Raji (cell line): ENCODE data around the gene P2RX2.

ENCODE experiments used
- POLR2A ChIP-seq: IDR thresholded peaks from 2 replicates; pipeline ENCODE4 v1.6.1; 2011; ENCODE audit warnings: low read depth, low read length, control low read depth; ENCODE audit not compliant: insufficient read depth

Gene P2RX2

GRCh38 chr12:132618683-132619043, at the start of gene P2RX2:
Gene P2RX2, plus strand, starts transcription at chr12:132618776. Its CDS starts 41 bp downstream, at chr12:132618817.
- TF ChIP-seq POLR2A = no peak

- TF ChIP-seq POLR2A = no peak
These were observed 49.6 kb upstream of the P2RX2 start for GRCh38 chr12:132568826-132569480.

- no peak for TF ChIP-seq POLR2A
These were observed 48.6 kb upstream of the P2RX2 start for GRCh38 chr12:132569856-132570480.

GRCh38 chr12:132570635-132571034, 47.9 kb upstream of the P2RX2 start:
- no peak for TF ChIP-seq POLR2A

GRCh38 chr12:132571051-132571450, 47.5 kb upstream of the P2RX2 start:
- no peak for TF ChIP-seq POLR2A

- no peak for TF ChIP-seq POLR2A
These were observed 47.0 kb upstream of the P2RX2 start for GRCh38 chr12:132571598-132571997.

GRCh38 chr12:132572106-132572505, 46.5 kb upstream of the P2RX2 start:
- no peak for TF ChIP-seq POLR2A

GRCh38 chr12:132572801-132573760, 45.5 kb upstream of the P2RX2 start:
- no peak for TF ChIP-seq POLR2A

- TF ChIP-seq POLR2A = no peak
These were observed 44.1 kb upstream of the P2RX2 start for GRCh38 chr12:132574271-132574996.

- no peak for TF ChIP-seq POLR2A
These were observed 42.9 kb upstream of the P2RX2 start for GRCh38 chr12:132575661-132576060.

GRCh38 chr12:132576701-132577100, 41.9 kb upstream of the P2RX2 start:
- TF ChIP-seq POLR2A = no peak

- no peak for TF ChIP-seq POLR2A
These were observed 41.2 kb upstream of the P2RX2 start for GRCh38 chr12:132577191-132577920.

GRCh38 chr12:132578118-132578517, 40.5 kb upstream of the P2RX2 start:
- no peak for TF ChIP-seq POLR2A

- no peak for TF ChIP-seq POLR2A
These were observed 39.8 kb upstream of the P2RX2 start for GRCh38 chr12:132578826-132579225.
